ENCODE data around the gene RFLNA. TPM values are rescaled to one million over a fixed set of nuclear protein-coding genes. Genes with fewer than 3 reads are reported as not detected.

The RFLNA gene
- total RNA-seq, 1 experiment from 2014 or later: 10.6 TPM

DNA sequence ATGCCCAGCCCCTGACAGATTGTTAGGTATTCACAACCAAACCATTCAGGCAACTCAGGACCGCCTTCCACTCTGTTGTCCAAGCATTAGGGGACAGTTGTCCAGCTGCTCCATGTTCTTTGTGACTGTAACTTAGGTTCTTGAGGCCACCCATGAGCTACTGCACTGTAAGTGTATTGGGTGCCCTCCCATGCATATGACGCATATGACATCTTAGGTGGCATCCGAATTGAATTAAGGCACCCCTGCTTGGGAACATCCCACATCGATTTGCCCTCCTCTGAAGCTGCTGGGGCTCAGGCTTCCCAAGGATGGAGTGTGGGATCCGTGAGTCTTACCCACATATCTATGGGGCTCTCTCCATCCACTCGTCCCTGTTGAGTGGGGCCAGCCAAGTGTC, 17.7 kb downstream of the RFLNA start:
- Histone ChIP-seq H2BK120ac (ENCODE audit: low read depth, low read length, poor library complexity, severe bottlenecking) (no peak overlapping the region), H4K8ac (replicated peaks; ENCODE audit: insufficient read length, low read depth, low read length) (no peak overlapping the region), H3K23ac (ENCODE audit: insufficient read length, low read depth, low read length) (no peak overlapping the region), H4K5ac (ENCODE audit: insufficient read length, low read depth, low read length) (no peak overlapping the region), H3K56ac (ENCODE audit: insufficient read length, low read depth, low read length) (no peak overlapping the region), H3K4me1 (ENCODE audit: insufficient read depth, low read length) (peaks cover 1% of the 10 kb centered on the region; the same call in 1 of the 2 replicates), H3K4ac (ENCODE audit: low read depth, low read length) (no peak overlapping the region), H2AFZ (ENCODE audit: low read length) (no peak overlapping the region), H3K79me2 (ENCODE audit: insufficient read depth, low read length) (no peaks in the 10 kb centered on the region), H3K14ac (ENCODE audit: insufficient read depth, low read length) (no peak overlapping the region), H3K79me1 (ENCODE audit: insufficient read depth, low read depth, low read length, poor library complexity, severe bottlenecking) (no peaks in the 10 kb centered on the region), H3K9me3 (ENCODE audit: control insufficient read depth, low read depth, low read length) (no peaks in the 10 kb centered on the region), H4K20me1 (ENCODE audit: control insufficient read depth, insufficient read depth, insufficient read length) (no peaks in the 10 kb centered on the region), H2BK20ac (ENCODE audit: low read depth, low read length, poor library complexity, severe bottlenecking) (no peak overlapping the region), H2BK5ac (ENCODE audit: insufficient read length, low read length) (no peak overlapping the region), H3K4me2 (ENCODE audit: insufficient read depth, insufficient read length, low read length) (no peak overlapping the region), H2BK12ac (ENCODE audit: insufficient read length, low read depth, low read length) (no peak overlapping the region), H3T11ph (ENCODE audit: low read length) (no peak overlapping the region), H2BK15ac (ENCODE audit: low read depth, low read length) (no peak overlapping the region), H4K91ac (ENCODE audit: insufficient read length, low read depth, low read length) (no peak overlapping the region), H3K27me3 (ENCODE audit: insufficient read depth, low read length) (no peaks in the 10 kb centered on the region), H2AK5ac (ENCODE audit: insufficient read length, low read length) (no peak overlapping the region), H3K23me2 (ENCODE audit: insufficient read length, low read depth, low read length, poor library complexity, severe bottlenecking) (no peaks in the 10 kb centered on the region), H3K27ac (ENCODE audit: insufficient read length, low read depth, low read length) (no peak overlapping the region), H3K9ac (ENCODE audit: extremely low read depth, insufficient read length, low read length) (no peak overlapping the region), H3K18ac (ENCODE audit: insufficient read length, low read depth, low read length) (no peak overlapping the region)
- no CpG with 5 or more reads among the region's 6 CpGs for WGBS (ENCODE audit: extremely low coverage, insufficient read length, low lambda C conversion rate)
- Mint-ChIP-seq H3K27me3 (ENCODE audit: low read depth) (peaks cover 9% of the 10 kb centered on the region), H3K4me3 (no peak overlapping the region), H3K36me3 (ENCODE audit: insufficient read depth in 1 of 3, low read depth in 3 of 3) (peaks cover 2 to 10% (median 7%) of the 10 kb centered on the region in 3 experiments; a peak in 5 of 7 replicates), H3K9me3 (no peaks in the 10 kb centered on the region), H3K27ac (no peak overlapping the region), H3K4me1 (peaks cover 23 to 24% of the 10 kb centered on the region in 2 experiments)
- no peak for TF ChIP-seq CTCF (conservative IDR thresholded peaks at IDR 0.05)
- DNase-seq: no peak
